SKM-1 treated with dmso at 0.1 percent for 144 hours (cell line): ENCODE data around the gene CADPS.

Source experiments
- DNase-seq: peaks from one replicate; lab custom pipeline; 2025; ENCODE audit not compliant: unreplicated experiment; lab: John Stamatoyannopoulos, UW

The CADPS gene

GRCh38 chr3:62874711-62875557 lies at the start of gene CADPS:
CADPS (minus strand) TSS chr3:62875416; CDS start chr3:62875029, 387 bp downstream.
- no peak for DNase-seq

- no peak for DNase-seq
Observed at GRCh38 chr3:62923066-62923465, 47.9 kb upstream of the CADPS start.

GRCh38 chr3:62922326-62922725 lies 47.1 kb upstream of the CADPS start:
- DNase-seq: no peak

GRCh38 chr3:62920466-62920784 lies 45.2 kb upstream of the CADPS start:
- DNase-seq: no peak

- no peak for DNase-seq
Observed at GRCh38 chr3:62919784-62920465, 44.7 kb upstream of the CADPS start.

- DNase-seq: no peak
Observed at GRCh38 chr3:62918777-62919176, 43.6 kb upstream of the CADPS start.

- no peak for DNase-seq
Observed at GRCh38 chr3:62918131-62918530, 42.9 kb upstream of the CADPS start.

- DNase-seq: no peak
Observed at GRCh38 chr3:62911526-62911925, 36.3 kb upstream of the CADPS start.

- no peak for DNase-seq
Observed at GRCh38 chr3:62905331-62905730, 30.1 kb upstream of the CADPS start.

- DNase-seq: no peak
Observed at GRCh38 chr3:62898530-62899496, 23.6 kb upstream of the CADPS start.

- no peak for DNase-seq
Observed at GRCh38 chr3:62895901-62896300, 20.7 kb upstream of the CADPS start.

GRCh38 chr3:62892951-62893350 lies 17.7 kb upstream of the CADPS start:
- no peak for DNase-seq

GRCh38 chr3:62892045-62892444 lies 16.8 kb upstream of the CADPS start:
- DNase-seq: no peak

GRCh38 chr3:62888778-62889177 lies 13.6 kb upstream of the CADPS start:
- no peak for DNase-seq

GRCh38 chr3:62888180-62888579 lies 13.0 kb upstream of the CADPS start:
- no peak for DNase-seq

GRCh38 chr3:62885136-62885535 lies 9.9 kb upstream of the CADPS start:
- no peak for DNase-seq

- DNase-seq: no peak
Observed at GRCh38 chr3:62884096-62884870, 9.1 kb upstream of the CADPS start.

- DNase-seq: no peak
Observed at GRCh38 chr3:62882676-62883200, 7.5 kb upstream of the CADPS start.

- no peak for DNase-seq
Observed at GRCh38 chr3:62876064-62876463, 848 bp upstream of the CADPS start.

GRCh38 chr3:62875558-62876002 lies 364 bp upstream of the CADPS start:
- DNase-seq: no peak
